CD4-positive, alpha-beta T cell treated with Interleukin-6 for 4 hours (primary cell): ENCODE results near the gene GPR155.

Experiments used
- DNase-seq: peaks from one replicate; pipeline ENCODE4 v3.0.0-alpha.2; 2020; ENCODE audit warnings: mixed read lengths

Gene GPR155, protein sequence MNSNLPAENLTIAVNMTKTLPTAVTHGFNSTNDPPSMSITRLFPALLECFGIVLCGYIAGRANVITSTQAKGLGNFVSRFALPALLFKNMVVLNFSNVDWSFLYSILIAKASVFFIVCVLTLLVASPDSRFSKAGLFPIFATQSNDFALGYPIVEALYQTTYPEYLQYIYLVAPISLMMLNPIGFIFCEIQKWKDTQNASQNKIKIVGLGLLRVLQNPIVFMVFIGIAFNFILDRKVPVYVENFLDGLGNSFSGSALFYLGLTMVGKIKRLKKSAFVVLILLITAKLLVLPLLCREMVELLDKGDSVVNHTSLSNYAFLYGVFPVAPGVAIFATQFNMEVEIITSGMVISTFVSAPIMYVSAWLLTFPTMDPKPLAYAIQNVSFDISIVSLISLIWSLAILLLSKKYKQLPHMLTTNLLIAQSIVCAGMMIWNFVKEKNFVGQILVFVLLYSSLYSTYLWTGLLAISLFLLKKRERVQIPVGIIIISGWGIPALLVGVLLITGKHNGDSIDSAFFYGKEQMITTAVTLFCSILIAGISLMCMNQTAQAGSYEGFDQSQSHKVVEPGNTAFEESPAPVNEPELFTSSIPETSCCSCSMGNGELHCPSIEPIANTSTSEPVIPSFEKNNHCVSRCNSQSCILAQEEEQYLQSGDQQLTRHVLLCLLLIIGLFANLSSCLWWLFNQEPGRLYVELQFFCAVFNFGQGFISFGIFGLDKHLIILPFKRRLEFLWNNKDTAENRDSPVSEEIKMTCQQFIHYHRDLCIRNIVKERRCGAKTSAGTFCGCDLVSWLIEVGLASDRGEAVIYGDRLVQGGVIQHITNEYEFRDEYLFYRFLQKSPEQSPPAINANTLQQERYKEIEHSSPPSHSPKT

DNA sequence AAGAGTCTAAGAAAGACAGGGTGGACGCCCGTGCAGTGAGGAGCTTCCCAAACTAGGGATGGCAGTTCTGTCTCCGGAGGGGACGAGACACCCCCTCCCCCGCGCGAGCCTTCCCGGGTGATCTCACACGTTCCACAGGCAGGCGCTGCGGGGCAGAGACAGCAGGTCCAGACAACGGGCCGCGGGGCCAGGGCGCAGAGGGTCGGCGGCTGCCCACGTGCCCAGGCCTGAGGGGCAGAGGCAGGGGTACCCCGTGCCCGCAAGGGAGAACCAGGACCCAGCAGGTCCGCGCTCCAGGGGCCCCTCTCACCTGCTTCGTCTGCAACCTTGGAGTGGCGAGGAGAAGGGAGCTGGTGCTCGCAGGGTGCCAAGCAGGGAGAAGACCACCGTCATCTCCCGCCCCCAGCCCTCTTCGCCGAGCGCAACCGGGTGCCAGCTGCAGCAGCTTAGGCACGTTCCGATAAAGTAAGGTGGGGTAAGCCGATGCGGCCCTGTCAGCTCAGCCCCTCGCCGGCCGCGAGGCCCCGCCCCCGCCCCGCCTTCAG is at the start of gene GPR155:
GPR155 (minus strand) TSS at position 467 of the 545 bp plus-strand sequence. CDS start 5,073 bp downstream, outside the sequence.
- peak; percentile 58 for DNase-seq

DNA sequence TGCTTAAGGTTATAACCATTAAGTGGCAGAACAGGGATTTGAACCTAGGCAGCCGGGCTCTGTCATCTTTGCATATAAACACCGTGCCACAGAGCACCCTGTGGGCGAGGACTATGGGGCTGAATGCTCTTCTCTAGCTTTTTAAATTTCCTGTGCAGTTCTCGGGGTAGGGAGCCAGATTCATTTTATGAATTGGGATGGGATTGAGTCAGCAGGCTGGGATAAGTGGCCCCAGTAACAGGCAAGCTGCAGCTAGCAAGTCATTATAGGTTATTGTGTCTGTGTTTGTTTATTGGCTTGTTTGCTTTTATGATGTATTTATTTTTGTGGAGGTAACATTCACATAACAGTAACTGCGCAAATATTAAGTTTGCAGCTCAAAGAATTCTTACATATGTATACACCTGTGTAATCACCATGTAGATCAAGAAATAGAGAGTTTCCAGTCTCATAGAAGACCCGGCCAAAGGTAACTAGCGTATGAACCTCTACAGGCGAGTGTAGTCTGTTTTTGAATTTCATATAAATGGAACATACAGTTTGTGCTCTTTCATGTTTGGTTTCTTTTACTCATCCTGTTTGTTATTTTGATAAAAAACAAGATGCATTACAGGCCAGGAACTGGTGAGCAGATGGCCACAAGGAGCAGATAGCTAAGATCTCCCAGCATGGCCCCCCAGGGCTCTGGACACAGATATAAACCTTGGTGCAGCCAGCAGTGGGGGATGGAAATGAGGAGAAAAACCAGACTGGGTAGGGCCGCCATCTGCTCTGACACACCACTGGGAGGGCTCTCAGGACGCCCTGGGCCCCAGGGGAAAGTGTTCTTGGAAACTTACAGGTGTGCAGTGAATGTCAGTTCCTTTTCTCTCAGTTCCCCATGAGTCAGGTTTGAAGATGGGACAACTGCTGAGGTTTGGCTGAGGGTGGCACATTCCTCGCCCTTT is 49.2 kb upstream of the GPR155 start:
- DNase-seq = no peak

DNA sequence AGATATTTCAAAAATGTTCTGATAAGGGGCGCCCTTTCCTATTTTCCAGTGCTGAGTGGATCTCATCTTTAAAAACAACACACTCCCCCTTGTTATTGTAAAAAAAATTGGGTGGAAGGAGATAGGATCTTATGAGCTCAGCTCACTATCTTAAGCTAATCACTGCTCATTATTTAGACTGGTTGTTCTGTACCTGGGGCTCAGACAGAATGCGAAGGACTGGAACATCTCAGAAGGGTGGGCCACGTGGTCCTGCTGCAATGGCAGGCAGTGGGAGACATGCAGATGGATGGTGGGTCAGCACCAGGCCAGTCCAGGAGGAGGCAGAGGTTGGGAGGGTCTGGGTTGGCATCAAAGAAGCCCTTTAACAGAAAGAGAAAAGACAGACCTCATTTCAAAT is 48.3 kb upstream of the GPR155 start:
- DNase-seq = no peak

DNA sequence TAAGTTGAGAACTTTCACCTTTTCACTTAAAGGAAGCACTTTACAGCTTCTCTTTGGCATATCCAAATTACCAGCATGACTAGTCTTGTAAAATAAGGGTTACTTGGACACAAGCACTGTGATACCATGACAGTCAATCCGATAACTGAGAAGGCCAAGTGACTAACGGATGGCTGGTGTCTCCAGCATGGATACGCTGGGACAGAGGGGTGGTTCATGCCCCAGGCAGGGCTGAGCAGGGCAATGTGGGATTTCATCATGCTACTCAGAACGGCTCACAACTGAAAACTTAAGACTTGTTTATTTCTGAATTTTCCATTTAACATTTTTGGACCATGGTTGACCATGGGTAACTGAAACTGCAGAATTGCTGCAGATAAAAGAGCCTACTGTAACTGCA is 43.1 kb upstream of the GPR155 start:
- DNase-seq = no peak

DNA sequence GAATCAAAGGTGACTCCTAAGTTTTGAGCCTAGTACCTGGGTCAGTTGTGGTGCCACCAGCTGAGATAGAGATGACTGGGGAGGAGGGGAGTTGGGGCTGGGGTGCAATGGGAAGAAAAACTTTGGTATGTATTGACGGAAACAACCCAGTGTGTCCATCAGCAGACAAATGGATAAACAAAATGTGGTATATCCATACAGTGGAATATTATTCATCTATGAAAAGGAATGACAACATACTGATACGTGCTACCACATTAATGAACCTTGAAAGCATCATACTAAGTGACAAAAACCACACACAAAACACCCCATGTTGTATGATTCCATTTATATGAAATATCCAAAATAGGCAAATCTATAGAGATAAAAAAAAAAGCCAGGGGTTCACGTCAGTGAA is 41.1 kb upstream of the GPR155 start:
- DNase-seq = no peak

DNA sequence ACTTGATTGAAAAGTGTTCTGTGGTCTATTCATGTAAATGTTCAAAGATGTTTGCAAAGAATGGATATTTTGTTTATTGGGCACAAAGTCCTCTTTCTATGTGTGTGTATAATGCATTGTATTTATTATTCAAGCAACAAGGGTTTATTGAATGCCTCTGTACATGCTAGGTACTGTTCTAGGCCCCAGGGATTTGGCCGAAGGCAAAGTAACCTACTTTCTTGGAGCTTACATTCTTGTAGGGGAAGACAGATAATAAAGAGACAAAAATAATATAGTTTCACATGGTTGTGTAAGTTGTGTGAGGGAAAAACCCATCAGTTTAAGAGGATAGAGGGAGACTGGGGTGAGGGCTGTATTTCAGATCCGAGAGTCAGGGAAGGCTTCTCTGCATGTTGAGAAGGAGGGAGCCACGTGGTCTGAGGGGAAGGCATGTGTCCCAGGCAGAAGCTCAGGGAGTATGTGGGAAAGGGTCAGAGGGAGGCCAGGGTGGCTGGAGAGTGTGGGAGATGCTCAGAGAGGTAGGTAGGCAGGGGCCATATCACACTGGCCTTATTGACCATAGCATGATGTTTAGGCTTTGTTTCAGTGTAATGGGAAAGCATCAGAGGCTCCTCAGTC is 40.4 kb upstream of the GPR155 start:
- no peak for DNase-seq

DNA sequence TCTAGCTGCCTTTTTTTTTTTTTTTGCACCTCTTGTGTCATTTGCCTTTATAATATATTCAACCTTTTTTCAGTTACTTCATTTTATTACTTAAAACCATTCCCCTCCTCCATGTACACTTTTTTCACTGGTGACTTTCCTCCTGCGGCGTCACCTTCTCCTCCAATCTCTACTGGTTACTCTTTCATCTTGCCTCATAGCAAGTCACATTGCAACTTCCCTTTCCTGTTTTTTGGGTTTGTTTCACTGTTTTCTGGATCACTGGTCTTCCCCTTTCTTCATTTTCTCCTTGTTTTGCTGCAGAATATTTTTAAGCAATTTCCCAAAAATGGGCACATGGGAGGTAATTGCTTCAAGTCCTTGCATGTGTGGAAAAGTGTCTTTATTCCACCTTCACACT is 37.7 kb upstream of the GPR155 start:
- DNase-seq = no peak

DNA sequence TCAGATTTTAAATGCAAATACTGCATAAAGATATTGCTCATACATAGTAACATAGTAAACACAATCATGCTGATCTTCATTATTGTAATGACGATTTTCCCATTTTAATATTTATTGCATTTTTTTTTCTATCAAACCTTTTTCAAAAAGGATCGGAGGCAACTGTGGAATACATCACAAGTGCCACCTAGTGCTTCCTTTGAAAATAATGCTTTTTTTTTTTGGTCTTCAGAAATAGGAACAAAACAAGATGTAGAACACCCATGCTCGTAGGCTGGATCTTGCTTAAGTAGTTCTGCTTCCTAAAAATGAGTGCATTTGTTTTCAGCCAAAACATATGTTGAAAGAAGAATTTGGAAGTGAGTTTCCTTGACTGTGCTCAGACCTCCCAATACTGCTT is 35.7 kb upstream of the GPR155 start:
- no peak for DNase-seq

DNA sequence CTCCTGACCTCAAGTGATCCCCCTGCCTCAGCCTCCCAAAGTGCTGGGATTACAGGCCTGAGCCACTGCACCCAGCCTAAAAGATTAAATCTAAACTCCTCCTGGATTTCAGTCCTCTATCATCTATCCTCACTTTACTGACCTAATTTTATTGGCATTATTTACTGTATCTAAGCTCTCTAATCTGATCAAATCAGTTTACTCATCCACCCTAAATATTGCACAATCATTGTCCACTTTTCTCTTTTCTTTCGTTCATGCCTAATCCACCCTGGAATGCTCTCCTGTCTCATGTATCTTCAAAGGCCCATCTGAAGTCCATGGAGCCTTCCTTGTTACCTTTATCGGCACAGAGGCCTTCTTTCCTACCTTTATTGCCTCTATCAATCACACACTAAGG is 31.6 kb upstream of the GPR155 start:
- DNase-seq = no peak

DNA sequence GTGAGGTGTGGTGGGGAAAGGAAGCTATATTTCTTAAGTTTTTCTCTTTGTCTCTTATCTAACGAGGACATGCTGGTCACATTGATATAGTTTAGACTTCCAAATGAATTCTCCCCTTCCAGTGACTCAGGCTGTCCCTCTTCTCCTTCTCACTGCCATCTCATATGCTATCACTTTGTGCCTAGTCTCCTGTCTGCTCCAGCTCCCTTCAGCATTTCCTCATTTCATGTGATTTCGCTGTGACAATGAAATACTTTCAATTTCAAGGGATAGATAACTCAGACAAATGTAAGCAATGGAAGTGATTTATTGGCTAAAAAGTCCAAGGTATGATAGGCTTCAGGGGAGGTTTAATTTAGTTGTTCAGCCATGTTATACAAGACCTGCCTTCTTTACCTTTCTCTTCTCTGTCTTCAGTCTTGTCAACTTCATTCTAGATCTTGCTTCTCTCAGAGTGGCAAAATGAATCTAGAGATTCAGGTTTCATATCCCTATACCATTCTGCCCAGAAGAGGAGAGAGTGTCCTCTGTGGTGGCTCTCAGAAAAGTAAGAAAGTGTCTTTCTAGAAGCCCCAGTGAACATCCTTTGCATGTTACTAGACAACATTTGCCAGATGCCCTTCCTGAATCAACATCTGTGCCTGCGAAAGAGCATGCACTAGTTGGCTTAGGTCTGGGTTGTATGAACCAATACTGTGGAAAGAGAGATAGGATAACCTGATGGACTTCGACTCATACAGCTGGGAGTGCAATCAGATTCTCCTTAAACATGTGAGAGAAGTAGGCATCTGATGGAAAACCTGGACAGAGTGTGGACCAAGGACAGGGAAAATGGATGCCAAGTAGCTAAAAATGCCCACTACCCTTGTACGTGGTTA is 29.9 kb upstream of the GPR155 start:
- DNase-seq = no peak

DNA sequence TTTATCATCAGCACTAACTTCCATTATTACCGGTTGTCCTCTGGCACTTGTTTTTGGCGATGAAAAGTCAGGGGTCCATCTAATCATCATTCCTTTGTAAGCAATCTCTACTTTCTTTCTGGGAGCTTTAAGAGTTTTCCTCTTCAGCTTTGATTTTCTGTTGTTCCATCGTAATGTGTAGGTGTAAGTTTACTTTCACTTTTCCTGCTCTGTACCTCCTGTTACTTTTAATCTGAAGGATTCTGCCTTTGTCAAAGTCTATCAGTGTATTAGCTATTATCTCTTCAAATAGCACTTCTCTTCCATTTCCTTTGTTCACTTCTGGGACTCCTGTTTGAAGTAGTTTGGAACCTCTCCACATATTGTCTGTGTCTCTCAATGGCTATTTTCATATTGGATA is 25.5 kb upstream of the GPR155 start:
- no peak for DNase-seq

DNA sequence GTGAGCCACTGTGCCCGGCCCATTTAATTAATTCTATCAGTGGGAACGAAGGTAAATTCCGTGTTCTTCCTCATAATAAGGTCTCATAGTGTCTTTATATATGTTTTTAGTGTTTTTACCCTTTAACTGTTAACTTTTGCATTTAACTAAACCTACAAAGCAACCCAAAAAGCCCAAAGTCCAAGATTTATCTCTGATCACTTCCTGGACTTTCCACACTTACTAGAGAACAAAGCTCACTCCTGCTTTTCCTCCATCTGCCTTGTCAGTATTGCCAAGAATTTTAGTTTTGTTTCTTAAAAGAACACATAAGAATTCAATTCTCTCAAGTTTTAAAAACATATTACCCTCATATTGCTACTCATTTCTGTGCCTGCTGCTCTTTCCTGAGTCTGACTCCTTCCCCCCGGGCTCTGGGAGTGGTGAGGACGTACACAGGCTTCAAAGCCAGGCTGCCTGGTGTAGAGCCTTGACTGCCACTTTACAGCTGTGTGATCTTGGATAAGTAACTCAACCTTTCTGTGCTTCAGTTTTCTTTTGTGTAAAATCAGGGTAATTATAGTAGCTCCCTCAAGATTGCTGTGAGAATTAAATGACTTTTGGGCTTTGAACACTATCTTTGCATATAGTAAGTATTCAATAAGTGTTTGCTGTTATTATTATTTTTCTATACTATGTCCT is 24.9 kb upstream of the GPR155 start:
- no peak for DNase-seq

DNA sequence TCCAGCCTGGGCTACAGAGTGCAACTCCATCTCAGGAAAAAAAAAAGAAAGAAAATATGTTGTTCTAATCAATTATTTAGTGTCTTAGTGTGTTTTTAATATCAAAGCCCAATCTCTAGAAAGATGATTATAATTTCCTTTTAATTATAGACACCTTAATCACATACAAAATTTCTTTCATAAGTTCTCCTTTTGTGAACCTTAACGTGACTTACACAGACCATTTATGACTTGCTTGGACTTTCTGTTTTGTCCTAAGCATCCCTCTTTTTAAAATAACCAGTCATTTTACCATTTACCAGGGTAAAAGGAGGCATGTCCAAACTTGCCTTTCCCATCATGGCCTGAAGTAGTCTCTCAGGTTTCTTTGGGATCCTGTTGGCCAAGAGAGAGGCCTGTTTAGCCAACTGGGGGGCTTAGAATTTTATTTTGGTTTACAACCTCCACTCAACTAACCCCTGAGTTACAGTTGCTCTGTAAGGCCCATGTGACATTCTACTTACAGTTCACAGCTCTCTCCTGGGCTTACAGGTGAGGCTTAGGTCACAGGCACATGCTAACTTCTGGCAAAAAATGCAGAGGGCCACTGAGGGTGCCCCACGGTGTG is 23.9 kb upstream of the GPR155 start:
- DNase-seq = no peak

DNA sequence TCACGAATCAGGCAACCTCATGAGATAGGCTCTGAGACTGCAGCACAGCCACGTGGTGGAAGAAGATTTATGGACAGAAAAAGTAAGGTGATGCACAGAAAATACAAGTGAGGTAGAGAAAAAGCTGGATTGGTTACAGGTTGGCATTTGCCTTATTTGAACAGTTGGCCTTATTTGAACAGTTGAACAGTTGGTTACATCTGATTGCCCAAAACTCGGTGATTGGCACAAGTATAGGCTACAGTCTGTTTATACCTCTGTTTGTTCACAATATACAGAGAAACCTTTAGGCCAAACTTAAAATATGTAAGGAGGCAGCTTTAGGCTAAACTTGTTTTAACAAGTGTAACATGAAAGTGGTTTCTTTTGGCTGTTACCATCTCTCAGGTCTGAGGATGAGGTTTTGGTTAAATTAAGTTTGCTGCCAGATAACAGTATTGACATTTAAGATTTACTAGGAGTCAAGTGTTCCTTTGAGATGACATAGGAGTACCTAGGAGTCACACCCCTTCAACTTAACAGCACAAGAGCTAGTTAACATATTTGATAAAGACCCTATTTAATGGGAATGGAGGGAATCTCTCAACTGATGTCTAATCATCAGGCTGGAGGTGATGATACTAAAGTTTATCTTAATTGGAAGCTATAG is 16.5 kb upstream of the GPR155 start:
- DNase-seq = no peak

DNA sequence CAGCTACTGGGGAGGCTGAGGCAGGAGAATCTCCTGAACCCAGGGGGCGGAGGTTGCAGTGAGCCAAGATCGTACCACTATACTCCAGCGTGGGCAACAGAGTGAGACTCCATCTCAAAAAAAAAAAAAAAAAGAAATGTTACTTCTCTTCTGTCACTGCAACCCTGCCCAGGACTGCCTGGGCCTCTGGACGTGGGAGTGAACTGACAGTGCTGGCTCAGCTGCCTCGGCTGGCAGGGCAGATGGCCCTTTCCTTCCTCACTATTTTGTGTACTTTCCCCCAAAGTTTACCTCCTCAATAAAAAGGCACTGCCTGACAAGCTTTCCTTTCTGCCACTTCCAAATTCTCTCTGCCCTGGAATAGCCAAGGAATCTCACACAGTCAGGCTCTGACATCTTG is 12.5 kb upstream of the GPR155 start:
- DNase-seq = no peak

DNA sequence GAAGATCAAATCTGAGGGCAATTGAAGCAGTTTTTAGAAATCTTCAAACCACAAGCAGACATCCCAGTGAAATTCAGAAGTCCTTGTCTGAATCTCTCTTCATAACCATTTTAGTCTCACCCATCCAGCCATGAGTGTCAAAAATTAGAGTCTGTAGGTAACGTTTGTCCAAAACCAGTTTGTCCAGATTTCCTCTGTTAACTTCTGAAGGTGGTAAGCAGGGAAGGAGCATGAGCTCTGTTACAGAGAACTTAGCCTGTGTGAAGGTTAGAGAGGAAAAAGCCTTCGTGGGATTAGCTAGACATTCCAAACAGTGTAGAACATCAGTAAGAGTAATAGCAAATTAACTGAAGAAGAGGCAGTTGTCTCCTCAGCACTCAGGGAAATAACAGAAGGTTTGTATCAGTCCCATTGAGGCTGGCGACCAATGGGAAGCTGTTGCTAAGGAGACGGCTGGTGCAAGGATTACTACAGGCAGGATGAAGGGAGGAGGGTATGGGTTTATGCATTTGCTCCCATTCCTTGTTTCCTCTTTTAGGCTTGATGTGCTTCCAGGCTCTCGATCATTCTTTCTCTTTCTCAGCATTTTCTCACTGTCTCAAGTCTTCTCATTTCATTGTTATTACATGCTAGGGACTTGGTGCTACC is 8.7 kb upstream of the GPR155 start:
- no peak for DNase-seq

DNA sequence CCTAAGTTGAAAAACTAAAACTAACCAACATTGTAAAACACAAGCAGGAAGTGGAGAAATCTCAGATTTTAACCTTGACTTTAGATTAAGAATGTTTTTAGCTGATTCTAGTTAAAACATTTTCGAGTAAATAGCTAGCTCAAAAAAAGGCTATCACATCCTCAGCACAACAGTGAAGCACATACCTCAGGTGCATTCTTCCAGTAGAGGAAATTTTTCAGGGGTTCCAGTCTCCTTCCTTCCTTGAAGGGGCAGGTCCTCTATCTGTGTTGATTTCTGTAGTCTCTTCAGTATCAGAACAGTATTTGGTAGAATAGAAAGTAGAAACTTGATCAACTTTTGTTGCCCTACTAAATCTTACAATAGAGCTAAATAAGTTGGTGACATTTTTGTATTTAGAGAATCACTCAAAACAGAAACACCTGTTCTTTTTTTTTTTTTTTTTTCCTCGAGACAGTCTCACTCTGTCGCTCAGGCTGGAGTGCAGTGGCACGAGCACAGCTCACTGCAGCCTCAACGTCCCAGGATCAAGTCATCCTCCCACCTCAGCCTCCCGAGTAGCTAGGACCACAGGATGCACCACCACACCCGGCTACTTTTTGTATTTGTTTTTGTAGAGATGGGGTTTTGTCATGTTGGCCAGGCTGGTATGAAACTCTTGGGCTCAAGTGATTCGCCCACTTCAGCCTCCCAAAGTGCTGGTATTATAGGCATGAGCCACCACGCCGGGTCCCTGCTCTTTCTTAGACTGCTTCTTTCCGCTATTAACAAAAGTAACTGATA is 6.9 kb upstream of the GPR155 start:
- DNase-seq = peak; percentile 33

DNA sequence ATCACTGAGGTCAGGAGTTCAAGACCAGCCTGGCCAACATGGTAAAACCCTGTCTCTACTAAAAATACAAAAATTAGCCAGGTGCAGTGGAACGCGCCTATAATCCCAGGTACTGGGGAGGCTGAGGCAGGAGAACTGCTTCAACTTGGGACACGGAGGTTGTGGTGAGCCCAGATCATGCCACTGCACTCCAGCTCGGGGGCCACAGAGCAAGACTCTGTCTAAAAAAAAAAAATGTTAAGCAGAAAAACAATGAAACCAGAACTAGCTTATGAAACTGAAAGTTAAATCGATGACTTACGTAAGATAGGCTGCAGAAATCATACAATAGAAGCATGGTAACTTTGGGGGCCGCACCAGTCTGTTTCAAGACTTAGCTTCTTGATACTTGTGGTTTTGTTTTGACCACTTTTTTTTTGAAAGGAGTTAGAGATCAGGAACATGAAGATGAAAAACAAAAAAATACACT is 6.2 kb upstream of the GPR155 start:
- peak; percentile 76 for DNase-seq
